Dermis blood vessel endothelial cell (primary cell): ENCODE results near the gene SKAP1. TPM values are rescaled to one million over a fixed set of nuclear protein-coding genes. Genes with fewer than 3 reads are reported as not detected.
"Not testable (repeated sequence)": the region's sequence is repeated elsewhere in the genome, so short reads cannot be mapped to it uniquely, and the experiment has no call there.

ENCODE experiments used
- DNase-seq: peaks from one replicate; pipeline ENCODE4 v3.0.0; 2010
- total RNA-seq: library from RNA; depleted of rRNA; stranded (reverse); fragments of >200 nt; gene quantifications from 2 replicates; pipeline ENCODE4 v1.2.3, GENCODE V29; 2014

SKAP1 gene
- total RNA-seq, 1 donor from 2014 or later = 0.17 TPM

DNA sequence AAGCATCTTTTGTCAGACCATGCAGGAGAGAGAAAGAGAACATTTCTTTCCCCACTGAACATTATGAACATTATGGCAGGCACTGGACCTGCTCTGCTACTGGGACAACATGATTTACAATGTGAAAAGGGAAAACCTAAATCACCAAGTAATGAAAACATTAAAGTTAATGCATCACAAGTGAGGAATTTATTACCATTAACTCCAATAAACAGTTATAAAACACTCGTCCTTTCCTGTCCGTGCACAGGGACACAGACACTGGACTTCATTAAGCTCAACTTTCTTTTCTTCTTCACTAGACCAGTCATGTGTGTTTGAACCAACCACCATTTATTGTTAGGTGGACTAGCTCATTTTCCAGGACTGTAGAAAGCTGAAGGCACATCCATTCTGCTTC, 227.1 kb downstream of the SKAP1 start:
- DNase-seq = no peak

- peak; percentile 38 for DNase-seq
Observed at GRCh38 chr17:48198950-48199541, 231.0 kb downstream of the SKAP1 start.

DNA sequence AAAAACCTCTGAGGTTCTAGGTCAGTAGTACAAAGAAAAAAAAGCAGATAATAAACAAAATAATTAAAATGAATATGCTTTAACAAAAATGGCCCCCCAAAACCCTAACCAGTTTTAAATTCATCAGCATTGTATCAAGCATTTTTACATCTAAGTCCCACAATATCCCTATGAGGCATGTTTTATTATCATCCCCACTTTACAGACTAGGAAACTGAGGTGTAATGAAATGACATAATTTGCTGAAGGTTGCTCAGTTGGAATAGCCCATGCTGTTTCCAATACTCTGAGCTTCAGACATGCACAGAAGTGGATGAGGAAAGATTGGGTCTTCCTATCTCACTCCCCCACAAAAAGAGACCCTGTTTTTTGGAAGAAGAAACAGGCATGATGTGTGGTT, 234.1 kb downstream of the SKAP1 start:
- DNase-seq = no peak

DNA sequence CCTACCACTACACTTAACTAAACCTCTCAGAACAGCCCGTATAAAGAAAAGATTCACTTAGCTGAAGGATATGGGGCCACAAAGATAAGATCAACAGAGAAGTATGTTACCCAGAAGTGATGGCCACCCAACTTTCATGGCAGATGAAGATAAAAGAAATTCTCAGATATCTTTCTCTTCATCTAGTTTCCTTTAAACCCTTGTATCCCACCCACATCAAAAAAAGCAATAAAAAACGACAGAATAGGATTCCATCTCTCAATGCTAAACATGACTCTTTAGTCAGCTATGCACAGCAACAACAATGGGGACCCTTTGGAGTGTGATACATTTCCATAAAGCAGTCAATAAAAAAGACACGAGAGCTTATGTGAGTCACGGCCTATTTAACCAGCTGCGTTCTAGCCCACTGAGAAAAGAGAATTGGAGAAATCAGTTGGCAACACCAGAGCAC, 235.9 kb downstream of the SKAP1 start:
- DNase-seq = peak; percentile 77

DNA sequence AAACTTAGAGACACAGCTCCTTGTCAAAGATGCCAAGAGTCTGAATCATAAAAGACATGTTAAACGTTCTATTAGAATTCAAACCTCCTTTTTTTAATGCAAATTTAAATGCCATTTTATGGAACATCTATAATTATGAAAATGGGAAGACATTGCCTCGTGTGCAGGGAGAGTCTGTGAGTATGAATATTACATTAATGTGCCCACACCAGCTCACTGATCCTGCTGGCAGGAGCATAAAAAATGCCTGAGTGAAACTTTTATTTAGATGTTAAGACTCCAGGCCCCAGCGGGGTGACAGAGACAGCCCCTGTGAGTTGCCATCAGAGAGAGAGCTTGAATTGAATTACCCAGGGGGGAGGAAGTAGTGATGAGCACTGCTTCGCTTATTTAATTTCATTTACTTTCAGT, 237.7 kb downstream of the SKAP1 start:
- DNase-seq = no peak

GRCh38 chr17:48191362-48191761, 238.7 kb downstream of the SKAP1 start:
- no peak for DNase-seq

DNA sequence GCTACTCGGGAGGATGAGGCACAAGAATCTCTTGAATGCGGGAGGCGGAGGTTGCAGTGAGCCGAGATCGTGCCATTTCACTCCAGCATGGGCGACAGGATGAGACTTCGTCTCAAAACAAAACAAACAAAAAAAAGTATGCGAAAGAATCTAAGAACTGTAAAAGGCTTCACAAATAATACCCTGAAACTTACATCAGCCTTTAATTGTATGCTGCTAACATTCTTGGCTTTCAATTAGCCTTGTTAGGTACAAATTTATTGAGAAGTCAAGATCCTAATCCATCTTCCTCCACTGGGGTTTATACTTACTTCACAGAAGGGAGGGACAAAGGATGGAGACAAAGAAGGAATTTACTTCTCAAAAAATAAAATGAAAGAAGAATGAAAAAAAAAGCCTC, 239.1 kb downstream of the SKAP1 start:
- DNase-seq = no peak

GRCh38 chr17:48187872-48188608, 242.0 kb downstream of the SKAP1 start:
- no peak for DNase-seq

DNA sequence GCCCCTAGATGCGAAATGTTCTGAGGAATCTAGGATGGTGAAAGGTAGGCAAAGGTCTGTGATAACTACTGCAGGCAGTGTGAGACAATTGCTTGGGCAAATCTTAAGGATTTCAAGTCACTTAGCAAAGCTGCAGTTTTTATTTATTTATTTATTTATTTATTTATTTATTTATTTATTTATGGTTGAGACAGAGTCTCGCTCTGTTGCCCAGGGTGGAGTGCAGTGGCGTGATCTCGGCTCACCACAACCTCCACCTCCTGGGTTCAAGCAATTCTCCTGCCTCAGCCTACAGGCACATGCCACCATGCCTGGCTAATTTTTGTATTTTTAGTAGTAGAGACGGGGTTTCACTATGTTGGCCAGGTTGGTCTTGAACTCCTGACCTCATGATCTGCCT, 243.7 kb downstream of the SKAP1 start:
- DNase-seq = not testable (repeated sequence)

DNA sequence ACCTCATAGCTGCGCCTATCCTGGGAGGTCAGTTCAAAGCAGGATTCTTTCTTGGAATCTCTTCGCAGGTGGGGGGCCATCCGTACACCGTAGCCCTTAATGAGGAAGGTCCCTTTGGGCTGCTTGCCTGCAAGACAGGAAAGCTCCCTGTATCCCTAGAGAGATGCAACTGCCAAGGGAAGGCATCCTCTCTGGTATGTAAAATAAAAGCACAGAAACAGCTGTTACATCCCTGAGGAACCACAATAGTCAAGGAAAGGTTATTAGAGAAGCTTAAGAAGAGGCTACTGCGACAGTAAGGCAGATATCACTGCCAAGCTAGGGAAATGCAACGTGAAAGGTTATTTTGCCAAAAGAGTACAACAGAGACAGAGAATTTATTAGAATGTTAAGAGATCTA, 245.3 kb downstream of the SKAP1 start:
- DNase-seq = no peak

DNA sequence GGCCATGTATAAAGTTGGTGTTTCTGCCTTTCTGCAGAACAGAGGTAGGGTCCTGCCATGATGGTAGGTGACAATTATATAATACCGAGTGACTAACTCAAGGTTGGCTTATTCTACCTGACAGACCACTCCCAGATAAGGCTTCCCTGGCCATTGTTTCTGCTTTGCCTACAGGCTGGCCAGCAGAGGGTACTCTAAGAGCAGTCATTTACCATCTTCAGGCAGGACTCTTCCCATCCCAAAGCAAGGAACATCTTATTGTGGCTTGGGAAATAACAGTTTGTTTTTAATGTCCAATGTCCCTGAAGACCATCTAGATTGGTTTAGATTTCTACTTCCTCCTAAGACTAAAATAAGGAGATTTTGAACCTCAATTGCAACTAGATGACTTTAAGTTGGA, 248.4 kb downstream of the SKAP1 start:
- peak; percentile 58 for DNase-seq

DNA sequence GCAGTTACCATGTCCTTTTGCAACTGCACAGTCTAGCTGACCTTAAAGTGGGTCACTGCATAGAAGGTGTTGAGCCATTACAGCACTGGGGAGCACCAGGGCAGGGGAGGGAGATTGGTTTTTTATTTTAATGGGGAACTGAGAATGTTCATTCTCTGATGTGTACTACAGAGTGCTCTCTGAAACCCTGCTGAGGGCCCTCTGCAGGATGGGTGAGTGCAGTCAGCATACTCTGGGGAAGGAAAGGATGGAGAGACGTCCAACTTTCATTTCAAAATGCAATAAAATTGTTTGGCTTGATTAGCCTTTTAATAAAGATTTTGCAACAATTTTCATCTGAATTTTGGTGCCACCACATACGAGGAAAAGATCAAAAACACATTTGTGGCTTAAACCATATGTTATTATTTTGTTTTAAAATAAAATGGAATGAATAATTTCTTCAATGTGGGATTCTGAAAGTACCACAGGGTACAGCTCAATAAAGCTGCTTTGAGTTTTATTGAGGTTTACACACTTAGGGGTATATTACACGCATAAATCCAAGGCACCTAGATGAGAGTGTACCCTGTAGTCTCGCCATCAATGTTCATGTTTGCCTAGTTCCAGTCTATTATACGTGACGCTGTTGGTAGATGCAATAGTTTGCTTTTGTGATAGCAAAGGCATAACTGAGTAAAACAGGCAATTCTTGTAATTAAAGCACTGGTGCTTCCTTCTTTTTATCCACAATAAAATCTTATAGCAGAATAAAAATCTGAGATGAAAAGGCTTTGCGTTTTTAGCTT, 249.0 kb downstream of the SKAP1 start:
- DNase-seq = no peak

DNA sequence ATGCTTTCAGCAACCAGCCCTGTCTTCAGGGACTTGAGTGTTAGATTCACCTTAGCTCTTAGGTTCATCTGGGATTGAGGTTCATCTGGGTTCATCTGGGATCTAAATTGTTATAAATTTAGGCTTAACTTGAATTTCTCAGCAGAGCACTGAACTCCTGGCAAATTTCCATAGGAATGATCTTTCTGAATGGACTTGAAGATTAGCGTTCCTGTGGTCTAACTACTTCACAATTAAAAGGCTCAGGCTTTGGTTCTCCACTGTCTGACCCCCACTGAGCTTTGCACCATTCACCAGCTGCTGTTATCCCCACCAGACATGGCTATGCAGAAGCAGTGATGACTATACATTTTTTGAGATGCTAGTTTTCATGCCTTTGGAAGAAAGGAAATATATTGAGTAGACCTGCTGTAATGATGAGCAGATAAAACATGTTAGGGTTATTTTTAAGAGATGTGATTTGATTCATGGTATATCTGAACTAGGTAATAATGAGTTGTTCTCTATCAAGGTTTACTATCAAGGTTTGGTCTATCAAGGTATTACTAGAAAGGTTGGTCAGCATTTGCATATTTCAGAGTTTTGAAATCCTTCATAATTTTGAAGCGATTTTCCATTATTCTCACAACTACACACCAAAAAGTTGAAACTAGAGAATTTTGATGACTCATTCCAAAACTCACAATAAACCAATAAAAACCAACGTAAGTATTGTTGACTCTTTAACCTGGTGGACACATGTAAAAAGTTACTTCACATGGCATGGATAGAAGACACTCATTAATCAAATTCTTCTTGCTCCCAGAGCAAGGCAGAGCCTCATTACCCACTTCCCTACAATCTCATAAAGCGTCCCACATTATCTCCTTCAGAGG, 250.7 kb downstream of the SKAP1 start:
- DNase-seq = no peak

DNA sequence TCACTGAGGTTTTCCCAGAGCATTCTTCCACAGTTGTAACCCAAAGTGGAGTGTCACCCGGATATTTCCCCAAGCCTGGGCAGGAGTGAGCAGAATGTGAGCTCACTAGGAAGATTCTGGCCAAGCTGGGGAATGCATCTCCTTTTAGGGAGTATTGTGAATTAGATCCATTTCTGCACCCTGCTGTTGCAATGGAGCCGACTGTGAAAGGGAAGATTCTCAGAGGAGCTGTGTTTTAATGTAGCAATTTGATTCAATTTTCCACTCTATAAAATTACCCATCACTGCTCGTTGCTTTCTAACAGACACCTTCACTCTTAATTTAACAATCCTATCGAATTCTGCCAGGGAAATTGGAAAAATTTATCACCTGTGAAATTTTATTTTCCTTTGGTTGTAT, 251.7 kb downstream of the SKAP1 start:
- no peak for DNase-seq

DNA sequence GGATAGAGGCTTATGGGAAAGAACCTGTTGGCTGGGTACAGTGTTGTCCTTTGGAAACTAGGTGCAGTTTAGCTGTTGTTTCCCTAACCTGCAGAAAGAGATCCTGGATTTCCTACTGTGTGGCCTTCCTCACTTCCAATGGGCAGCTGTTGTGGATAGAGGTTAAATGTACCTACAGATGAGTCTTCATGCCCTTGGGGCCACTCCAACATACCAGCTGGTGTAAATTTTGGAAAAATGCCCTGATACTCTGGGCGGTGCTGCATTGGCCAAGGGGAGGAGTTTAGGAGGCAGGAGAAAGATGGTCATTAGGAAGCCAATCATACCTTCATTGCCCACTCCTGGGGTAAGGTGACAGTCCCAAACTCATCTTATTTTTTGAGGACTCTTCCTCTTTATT, 252.2 kb downstream of the SKAP1 start:
- no peak for DNase-seq

- no peak for DNase-seq
Observed at GRCh38 chr17:48176471-48176855, 253.6 kb downstream of the SKAP1 start.

DNA sequence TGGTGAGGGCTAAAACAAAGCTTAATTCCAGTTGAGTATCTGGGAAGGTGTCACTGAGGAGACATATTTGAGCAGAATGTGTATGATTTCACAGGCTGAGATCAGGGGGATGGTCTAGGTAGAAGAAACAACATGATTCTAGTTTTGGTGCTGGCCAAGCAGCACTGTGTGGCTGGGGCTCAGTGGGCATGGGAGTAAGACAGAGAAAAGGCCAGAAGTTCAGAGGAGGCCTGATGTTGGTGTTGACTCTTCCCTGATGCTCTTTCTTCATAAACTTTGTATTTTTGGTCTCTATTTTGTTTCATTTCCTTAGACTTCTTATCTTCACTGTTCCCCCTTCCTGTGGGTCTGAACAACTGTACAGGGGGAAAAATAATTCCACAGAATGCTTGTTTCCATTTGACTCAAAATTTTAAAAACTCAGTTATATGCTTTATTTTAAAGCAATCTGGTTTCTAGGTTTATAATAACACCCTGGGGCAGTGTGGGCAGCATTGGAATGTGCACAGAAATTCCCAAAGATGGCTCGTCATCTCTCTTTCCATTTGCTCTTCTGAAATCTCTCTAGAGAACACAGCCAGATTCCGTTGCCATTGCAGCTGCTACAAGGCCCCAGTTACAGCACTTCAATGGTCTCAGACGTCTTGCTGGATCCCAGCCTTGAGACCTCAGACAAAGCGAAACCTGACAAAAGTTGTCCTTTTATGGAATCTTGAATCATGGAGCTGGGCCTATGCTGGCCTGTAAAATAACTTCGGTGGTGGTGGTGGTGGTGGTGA, 254.1 kb downstream of the SKAP1 start:
- DNase-seq = no peak

DNA sequence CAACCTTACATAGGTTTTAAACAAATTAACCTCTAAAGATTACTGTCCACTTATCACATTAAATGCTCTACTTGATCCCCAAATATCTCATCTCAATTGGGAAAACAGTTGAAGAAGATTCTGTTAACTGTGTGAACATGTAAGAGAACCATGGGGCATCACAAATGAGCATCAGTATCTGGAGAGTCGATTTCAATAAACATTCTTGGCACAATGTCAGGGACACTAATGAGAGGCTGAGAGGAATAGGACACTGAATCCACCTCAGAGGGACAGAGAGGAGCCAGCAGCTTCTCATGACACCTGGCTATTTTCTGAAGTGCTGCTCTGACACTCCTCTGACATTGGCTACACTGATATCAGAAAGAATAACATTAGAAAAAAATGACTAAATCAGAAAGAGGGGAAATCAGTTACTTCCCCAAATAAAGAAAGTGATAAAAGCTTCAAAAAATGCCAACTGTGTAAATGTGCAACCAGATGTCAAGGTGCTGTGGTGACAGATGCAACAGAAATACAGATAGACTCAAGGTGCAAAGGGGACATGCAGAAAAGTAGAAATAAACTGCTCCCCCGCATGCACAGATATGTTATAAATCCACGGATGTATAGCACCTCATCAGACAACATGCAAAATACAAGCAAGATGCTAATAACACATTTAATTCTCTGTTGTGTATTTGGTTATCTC, 255.0 kb downstream of the SKAP1 start:
- no peak for DNase-seq

- no peak for DNase-seq
Observed at GRCh38 chr17:48173191-48173984, 256.6 kb downstream of the SKAP1 start.

DNA sequence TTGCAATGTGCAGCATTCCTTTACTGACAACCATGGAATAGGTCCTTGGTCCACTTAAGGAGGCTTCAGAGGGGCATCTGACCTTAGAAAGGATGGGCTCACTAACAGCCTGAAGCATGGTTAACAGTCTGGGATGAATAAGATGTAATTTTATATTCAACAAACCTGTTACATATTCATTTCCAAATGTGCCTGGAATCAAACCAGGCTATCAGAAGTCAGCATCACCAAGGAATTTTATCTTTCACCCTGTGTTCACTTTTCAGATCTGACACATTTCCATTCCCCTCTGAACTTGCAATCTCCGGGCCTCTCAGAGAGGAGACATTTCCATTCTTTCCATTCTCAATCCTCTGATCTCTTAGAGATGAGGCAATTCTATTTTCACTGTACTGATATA, 260.1 kb downstream of the SKAP1 start:
- no peak for DNase-seq
